Measurements from ENCODE around the gene ZNF446. TPM values are rescaled to one million over a fixed set of nuclear protein-coding genes. Genes with fewer than 3 reads are reported as not detected.

Gene ZNF446
- total RNA-seq, 1 experiment from 2014 or later = 9.7 TPM

DNA sequence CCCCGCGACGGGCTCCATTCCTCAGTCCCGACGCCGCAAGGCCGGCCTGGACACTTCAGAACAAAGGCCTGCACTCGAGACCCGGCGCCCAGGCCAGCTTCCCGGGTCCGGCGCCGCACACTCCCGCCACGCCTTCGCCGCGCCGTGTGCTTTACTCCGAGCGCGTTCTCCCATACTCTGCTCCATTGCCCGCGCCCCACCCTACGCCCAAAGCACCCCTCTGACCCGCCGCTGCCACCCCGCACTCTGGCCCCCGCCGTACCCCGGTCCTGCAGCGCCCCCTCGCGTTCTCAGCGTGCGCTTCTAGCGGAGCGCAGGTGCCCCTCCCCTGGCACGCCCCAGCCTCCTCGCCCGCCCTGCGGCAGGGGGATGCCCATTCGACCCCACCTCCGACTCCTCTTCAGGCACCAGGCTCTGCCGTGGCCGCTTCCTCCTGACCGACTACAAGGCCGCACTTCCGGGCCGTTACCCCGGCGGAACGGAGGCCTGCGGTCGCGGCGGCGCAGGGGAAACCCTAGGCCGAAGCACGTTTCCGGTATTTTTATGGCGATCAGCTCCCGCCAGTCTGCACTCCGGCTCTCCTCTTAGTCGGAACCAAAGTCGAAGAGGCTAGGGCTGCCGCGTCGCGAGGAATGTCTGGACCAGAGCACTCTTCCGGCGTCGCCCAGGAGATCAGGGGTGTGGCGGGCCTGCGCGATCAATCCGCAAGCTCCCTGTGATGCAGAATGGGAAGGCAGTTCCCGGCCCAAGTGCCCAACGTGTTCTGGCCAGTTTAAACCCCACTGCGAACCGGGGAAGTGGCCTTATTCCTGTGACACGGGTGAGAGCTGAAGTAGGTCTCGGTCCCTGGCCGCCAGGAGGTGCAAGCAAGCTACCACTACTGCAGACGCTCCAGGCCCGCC lies 43.5 kb downstream of the ZNF446 start, which contains the start of gene ZBTB45:
TSS of gene ZBTB45 (minus strand) at position 456 of the 902 bp plus-strand sequence. CDS start 2,137 bp downstream, outside the sequence.
- CTCF ChIA-PET = interaction anchor here (0.9 to 2.2 kb wide), 11 partner anchors 15 to 157 kb away, joined by 3 to 22 read pairs (median 4); partner anchors contain the start of genes CHMP2A, TRIM28, ZNF324B and ZNF497
- POLR2A ChIA-PET = interaction anchor here (0.6 to 2.2 kb wide), 8 partner anchors 18 to 280 kb away, joined by 3 to 37 read pairs (median 4); partner anchors contain the start of genes TRIM28, UBE2M and ZNF584

DNA sequence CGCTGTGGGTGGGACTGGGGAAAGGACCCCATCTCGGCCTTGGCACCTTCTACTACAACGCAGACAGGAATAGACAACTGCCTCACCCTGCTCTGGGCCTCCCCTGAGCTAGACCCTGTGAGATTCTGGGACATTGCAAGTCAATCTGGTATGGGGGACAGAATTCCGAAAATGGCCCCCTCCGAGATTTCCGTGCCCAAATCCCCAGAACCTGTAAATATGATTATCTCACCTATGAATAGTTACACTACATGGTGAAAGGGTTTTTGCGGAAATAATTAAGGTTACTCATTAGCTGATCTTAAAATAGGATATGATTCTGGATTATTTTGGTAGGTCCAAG lies 44.1 kb downstream of the ZNF446 start:
- peaks cover 20% of the 10 kb centered on the region for H3K4me1 Mint-ChIP-seq (ENCODE audit: low read depth, unreplicated experiment)
- no peaks in the 10 kb centered on the region for H3K9me3 ChIP-seq
- no peaks in the 10 kb centered on the region for H3K27me3 Mint-ChIP-seq (ENCODE audit: insufficient read depth, unreplicated experiment)
- peak overlapping the region; percentile 55 for H3K4me3 ChIP-seq (ENCODE audit: low read depth, low read length)
- H3K27me3 ChIP-seq (replicated peaks; ENCODE audit: control insufficient read depth, insufficient read depth, low read length) = no peaks in the 10 kb centered on the region
- H3K27ac Mint-ChIP-seq (ENCODE audit: unreplicated experiment) = peak overlapping the region; percentile 85
- ChIA-PET CTCF (interaction anchor here (0.9 to 2.2 kb wide), 6 partner anchors 20 to 158 kb away, joined by 3 to 22 read pairs (median 7); partner anchors contain the start of genes CHMP2A, TRIM28 and ZNF497), POLR2A (interaction anchor here (1.0 to 2.2 kb wide), 6 partner anchors 18 to 156 kb away, joined by 3 to 37 read pairs (median 4); partner anchors contain the start of genes TRIM28, UBE2M and ZNF584)
- TSS peak; percentile 97 for BruUV-seq (replicated peaks)
- peak overlapping the region; percentile 85 for H3K4me3 Mint-ChIP-seq (ENCODE audit: unreplicated experiment)
- H3K36me3 Mint-ChIP-seq (ENCODE audit: insufficient read depth, unreplicated experiment) = peaks cover 28% of the 10 kb centered on the region
- no peak for DNase-seq
- intact Hi-C loops (cut with micrococcal nuclease; ENCODE audit: unreplicated experiment) = no loop called here
- peaks cover 13% of the 10 kb centered on the region for H3K4me1 ChIP-seq
- no peaks in the 10 kb centered on the region for H3K9me3 Mint-ChIP-seq (ENCODE audit: unreplicated experiment)
- TF ChIP-seq, protein P1, sequence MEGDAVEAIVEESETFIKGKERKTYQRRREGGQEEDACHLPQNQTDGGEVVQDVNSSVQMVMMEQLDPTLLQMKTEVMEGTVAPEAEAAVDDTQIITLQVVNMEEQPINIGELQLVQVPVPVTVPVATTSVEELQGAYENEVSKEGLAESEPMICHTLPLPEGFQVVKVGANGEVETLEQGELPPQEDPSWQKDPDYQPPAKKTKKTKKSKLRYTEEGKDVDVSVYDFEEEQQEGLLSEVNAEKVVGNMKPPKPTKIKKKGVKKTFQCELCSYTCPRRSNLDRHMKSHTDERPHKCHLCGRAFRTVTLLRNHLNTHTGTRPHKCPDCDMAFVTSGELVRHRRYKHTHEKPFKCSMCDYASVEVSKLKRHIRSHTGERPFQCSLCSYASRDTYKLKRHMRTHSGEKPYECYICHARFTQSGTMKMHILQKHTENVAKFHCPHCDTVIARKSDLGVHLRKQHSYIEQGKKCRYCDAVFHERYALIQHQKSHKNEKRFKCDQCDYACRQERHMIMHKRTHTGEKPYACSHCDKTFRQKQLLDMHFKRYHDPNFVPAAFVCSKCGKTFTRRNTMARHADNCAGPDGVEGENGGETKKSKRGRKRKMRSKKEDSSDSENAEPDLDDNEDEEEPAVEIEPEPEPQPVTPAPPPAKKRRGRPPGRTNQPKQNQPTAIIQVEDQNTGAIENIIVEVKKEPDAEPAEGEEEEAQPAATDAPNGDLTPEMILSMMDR (IDR thresholded peaks at IDR 0.05; ENCODE audit: insufficient read depth in 1 of 2, low read depth in 1 of 2, low read length in 1 of 2, severe bottlenecking in 1 of 2, unreplicated experiment in 1 of 2) = no peak
- peaks cover 3% of the 10 kb centered on the region; the same call in 1 of the 2 replicates for H3K36me3 ChIP-seq (ENCODE audit: control insufficient read depth, insufficient read depth, low read length)

More for the DNA sequence above, 43.5 kb downstream of the ZNF446 start, which contains the start of gene ZBTB45:
- peak within 1 kb of the TSS; percentile 85 for H3K27ac Mint-ChIP-seq (ENCODE audit: unreplicated experiment)
- no peaks in the 10 kb centered on the region for H3K27me3 Mint-ChIP-seq (ENCODE audit: insufficient read depth, unreplicated experiment)
- TF ChIP-seq, protein P1 (IDR thresholded peaks at IDR 0.05; ENCODE audit: insufficient read depth in 1 of 2, low read depth in 1 of 2, low read length in 1 of 2, severe bottlenecking in 1 of 2, unreplicated experiment in 1 of 2) = peak; percentile 64 to 93
- peaks cover 20% of the 10 kb centered on the region for H3K4me1 Mint-ChIP-seq (ENCODE audit: low read depth, unreplicated experiment)
- Histone ChIP-seq H3K36me3 (ENCODE audit: control insufficient read depth, insufficient read depth, low read length) (peaks cover 3% of the 10 kb centered on the region; the same call in 1 of the 2 replicates), H3K27me3 (replicated peaks; ENCODE audit: control insufficient read depth, insufficient read depth, low read length) (no peaks in the 10 kb centered on the region), H3K4me3 (ENCODE audit: low read depth, low read length) (peak within 1 kb of the TSS; percentile 55), H3K9me3 (no peaks in the 10 kb centered on the region), H3K4me1 (peaks cover 13% of the 10 kb centered on the region)
- peaks cover 34% of the 10 kb centered on the region for H3K36me3 Mint-ChIP-seq (ENCODE audit: insufficient read depth, unreplicated experiment)
- peak; percentile 94 to 95 for DNase-seq
- no peaks in the 10 kb centered on the region for H3K9me3 Mint-ChIP-seq (ENCODE audit: unreplicated experiment)
- BruUV-seq (replicated peaks) = TSS peak; percentile 40
- peak within 1 kb of the TSS; percentile 85 for H3K4me3 Mint-ChIP-seq (ENCODE audit: unreplicated experiment)
- intact Hi-C loops (cut with micrococcal nuclease; ENCODE audit: unreplicated experiment) = loop anchor here (1.0 to 2.0 kb wide), 8 partner anchors 19 to 191 kb away; partner anchors contain the start of genes RPS5, TRIM28, UBE2M and ZNF324

DNA sequence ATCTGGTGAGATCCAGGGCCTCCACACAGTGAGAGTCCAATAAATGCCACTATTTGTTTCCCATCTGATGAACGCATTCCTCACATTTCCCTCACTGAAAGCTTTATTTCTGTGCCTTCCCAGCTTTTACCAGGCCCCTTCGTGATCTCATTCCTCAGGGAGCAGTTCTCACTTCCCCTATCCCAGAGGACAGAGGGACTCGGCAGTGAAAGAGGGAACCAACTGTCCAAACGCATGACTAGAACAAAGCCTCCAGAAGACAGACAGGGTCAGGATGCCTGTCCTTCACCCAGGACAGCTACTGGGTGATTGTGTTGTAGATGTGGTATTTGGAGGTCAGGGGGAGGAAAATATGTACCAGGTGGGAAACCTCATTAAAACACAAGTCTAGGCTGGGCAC lies 45.5 kb downstream of the ZNF446 start:
- POLR2A ChIA-PET = interaction anchor here (0.6 to 0.8 kb wide), 4 partner anchors 10 to 38 kb away, joined by 3 to 10 read pairs (median 4); partner anchors contain the start of gene TRIM28
- Mint-ChIP-seq H3K27ac (ENCODE audit: unreplicated experiment) (no peak overlapping the region), H3K4me1 (ENCODE audit: low read depth, unreplicated experiment) (peaks cover 20% of the 10 kb centered on the region), H3K27me3 (ENCODE audit: insufficient read depth, unreplicated experiment) (no peaks in the 10 kb centered on the region), H3K36me3 (ENCODE audit: insufficient read depth, unreplicated experiment) (peaks cover 22% of the 10 kb centered on the region), H3K4me3 (ENCODE audit: unreplicated experiment) (peak overlapping the region; percentile 31), H3K9me3 (ENCODE audit: unreplicated experiment) (no peaks in the 10 kb centered on the region)
- peaks cover 13% of the 10 kb centered on the region for H3K4me1 ChIP-seq
- intact Hi-C loops (cut with micrococcal nuclease; ENCODE audit: unreplicated experiment) = no loop called here
- no peak for DNase-seq
- no peaks in the 10 kb centered on the region for H3K9me3 ChIP-seq
- CTCF ChIA-PET = interaction anchor here (0.7 to 1.1 kb wide), 2 partner anchors 22 kb away, joined by 4 to 5 read pairs; partner anchors contain the start of gene TRIM28
- peaks cover 3% of the 10 kb centered on the region; the same call in 1 of the 2 replicates for H3K36me3 ChIP-seq (ENCODE audit: control insufficient read depth, insufficient read depth, low read length)
- BruUV-seq (replicated peaks) = no TSS peak
- H3K27me3 ChIP-seq (replicated peaks; ENCODE audit: control insufficient read depth, insufficient read depth, low read length) = no peaks in the 10 kb centered on the region
- TF ChIP-seq, protein P1 (IDR thresholded peaks at IDR 0.05; ENCODE audit: insufficient read depth in 1 of 2, low read depth in 1 of 2, low read length in 1 of 2, severe bottlenecking in 1 of 2, unreplicated experiment in 1 of 2) = no peak
- no peak overlapping the region for H3K4me3 ChIP-seq (ENCODE audit: low read depth, low read length)

All from Caco-2 (cell line).